HepG2 (cell line): ENCODE measurements around the gene ATG2A. TPM values are rescaled to one million over a fixed set of nuclear protein-coding genes. Genes with fewer than 3 reads are reported as not detected.

Experiments used
- ATF7-NPFF ChIP-seq: sonication (generic); formaldehyde crosslinking; IDR thresholded peaks from 2 replicates; pipeline ENCODE4 v1.8.1; 2023; ENCODE audit warnings: mild to moderate bottlenecking, low read depth, missing genetic modification reagents, moderate library complexity
- HOXA3 ChIP-seq: sonication (generic); formaldehyde crosslinking; IDR thresholded peaks from 2 replicates; pipeline ENCODE4 v1.5.0; 2020; ENCODE audit warnings: missing genetic modification reagents
- JARID2 ChIP-seq: sonication (generic); formaldehyde crosslinking; IDR thresholded peaks from 2 replicates; pipeline ENCODE4 v1.8.1; 2023; ENCODE audit warnings: missing genetic modification reagents, inconsistent platforms; ENCODE audit not compliant: insufficient replicate concordance
- KAT8 ChIP-seq: IDR thresholded peaks from 2 replicates; pipeline ENCODE4 v1.6.1; 2016; ENCODE audit warnings: missing genetic modification reagents, missing compliant biosample characterization
- MBNL3 ChIP-seq: fragments of 250-450 bp; sonication (Bioruptor Pico); conservative IDR thresholded peaks from 2 replicates; pipeline ENCODE4 v1.8.0; 2022; ENCODE audit warnings: mild to moderate bottlenecking, inconsistent platforms
- MIER3 ChIP-seq: IDR thresholded peaks from 2 replicates; pipeline ENCODE4 v1.6.1; 2016; ENCODE audit warnings: missing compliant biosample characterization, borderline replicate concordance
- NBN ChIP-seq: fragments of 450-650 bp; conservative IDR thresholded peaks from 2 replicates; pipeline ENCODE4 v1.6.1; 2017
- NCOA1 ChIP-seq: sonication (generic); formaldehyde crosslinking; IDR thresholded peaks from 2 replicates; pipeline ENCODE4 v1.9.0; 2021; ENCODE audit warnings: missing genetic modification reagents
- POGZ ChIP-seq: sonication (generic); formaldehyde crosslinking; IDR thresholded peaks from 2 replicates; pipeline ENCODE4 v1.4.0; 2020; ENCODE audit warnings: mild to moderate bottlenecking, missing genetic modification reagents
- SCMH1 ChIP-seq: sonication (generic); formaldehyde crosslinking; IDR thresholded peaks from 2 replicates; pipeline ENCODE4 v1.9.0; 2021; ENCODE audit warnings: missing genetic modification reagents, mild to moderate bottlenecking, borderline replicate concordance
- TFDP1 ChIP-seq: IDR thresholded peaks from 2 replicates; pipeline ENCODE4 v1.6.1; 2016; ENCODE audit warnings: missing compliant biosample characterization, missing genetic modification reagents, borderline replicate concordance
- TMF1 ChIP-seq: sonication (generic); formaldehyde crosslinking; IDR thresholded peaks from 2 replicates; pipeline ENCODE4 v1.8.1; 2022; ENCODE audit warnings: low read depth, missing genetic modification reagents
- ZNF230 ChIP-seq: sonication (generic); formaldehyde crosslinking; IDR thresholded peaks from 2 replicates; pipeline ENCODE4 v1.4.0; 2020; ENCODE audit warnings: mild to moderate bottlenecking, missing genetic modification reagents
- ZNF329 ChIP-seq: sonication (generic); formaldehyde crosslinking; IDR thresholded peaks from 2 replicates; pipeline ENCODE4 v1.9.0; 2021; ENCODE audit warnings: low read depth, mild to moderate bottlenecking, missing genetic modification reagents
- ZNF354B ChIP-seq: sonication (generic); formaldehyde crosslinking; IDR thresholded peaks from 2 replicates; pipeline ENCODE4 v1.8.0; 2022; ENCODE audit warnings: mild to moderate bottlenecking, missing genetic modification reagents
- ZNF510 ChIP-seq: sonication (generic); formaldehyde crosslinking; IDR thresholded peaks from 2 replicates; pipeline ENCODE4 v1.4.0; 2020; ENCODE audit warnings: low read depth, mild to moderate bottlenecking, missing genetic modification reagents
- polyA plus RNA-seq, 8 experiments: library from polyadenylated mRNA; depleted of rRNA in 3 of 8; stranded (reverse) in 7 of 8; unstranded in 1 of 8; fragments of >200 nt; fragmentation: Illumina TruSeq in 4 of 8; extraction: Trizol in 4 of 8; gene quantifications; 2 replicates each; pipeline versions ENCODE4 v1.2.1 to v1.2.3, GENCODE V29; 2011 to 2016; ENCODE audit warnings: low read depth in 4 of 8, missing spikeins in 1 of 8, mixed read lengths in 1 of 8; ENCODE audit not compliant: insufficient read depth in 1 of 8
- total RNA-seq, 5 experiments: library from RNA; depleted of rRNA; stranded (reverse); fragments of >200 nt; fragmentation: Illumina TruSeq; extraction: Trizol; gene quantifications; 2 replicates each; pipeline ENCODE4 v1.2.3, GENCODE V29; 2016; ENCODE audit warnings: low read depth in 1 of 5
- TF ChIP-seq, protein P1 (sequence below): sonication (generic); formaldehyde crosslinking; IDR thresholded peaks from 2 replicates; pipeline ENCODE4 v1.5.0; 2020; ENCODE audit warnings: mild to moderate bottlenecking, missing genetic modification reagents
- TF ChIP-seq, protein P2 (sequence below): sonication (generic); formaldehyde crosslinking; IDR thresholded peaks from 2 replicates; pipeline ENCODE4 v1.4.0; 2020; ENCODE audit warnings: missing genetic modification reagents
- TF ChIP-seq, protein P3 (sequence below): sonication (generic); formaldehyde crosslinking; IDR thresholded peaks from 2 replicates; pipeline ENCODE4 v1.4.0; 2020; ENCODE audit warnings: missing genetic modification reagents; ENCODE audit errors: not compliant biosample characterization
- TF ChIP-seq, protein P4 (sequence below): IDR thresholded peaks from 2 replicates; pipeline ENCODE4 v1.6.1; 2016; ENCODE audit warnings: missing compliant biosample characterization, missing genetic modification reagents, borderline replicate concordance

Gene ATG2A
- total and polyA plus RNA-seq, 2 of the 13 experiments (the other 11 are each of a cell fraction or from before 2014, with no cell fraction given) = 6.7 to 8.0 TPM

GRCh38 chr11:64878494-64879243, 38.3 kb downstream of the ATG2A start, which contains the start of gene EHD1 (continued):
- TF ChIP-seq, protein P1, sequence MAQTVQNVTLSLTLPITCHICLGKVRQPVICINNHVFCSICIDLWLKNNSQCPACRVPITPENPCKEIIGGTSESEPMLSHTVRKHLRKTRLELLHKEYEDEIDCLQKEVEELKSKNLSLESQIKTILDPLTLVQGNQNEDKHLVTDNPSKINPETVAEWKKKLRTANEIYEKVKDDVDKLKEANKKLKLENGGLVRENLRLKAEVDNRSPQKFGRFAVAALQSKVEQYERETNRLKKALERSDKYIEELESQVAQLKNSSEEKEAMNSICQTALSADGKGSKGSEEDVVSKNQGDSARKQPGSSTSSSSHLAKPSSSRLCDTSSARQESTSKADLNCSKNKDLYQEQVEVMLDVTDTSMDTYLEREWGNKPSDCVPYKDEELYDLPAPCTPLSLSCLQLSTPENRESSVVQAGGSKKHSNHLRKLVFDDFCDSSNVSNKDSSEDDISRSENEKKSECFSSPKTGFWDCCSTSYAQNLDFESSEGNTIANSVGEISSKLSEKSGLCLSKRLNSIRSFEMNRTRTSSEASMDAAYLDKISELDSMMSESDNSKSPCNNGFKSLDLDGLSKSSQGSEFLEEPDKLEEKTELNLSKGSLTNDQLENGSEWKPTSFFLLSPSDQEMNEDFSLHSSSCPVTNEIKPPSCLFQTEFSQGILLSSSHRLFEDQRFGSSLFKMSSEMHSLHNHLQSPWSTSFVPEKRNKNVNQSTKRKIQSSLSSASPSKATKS (CRISPR knock-in tag) = no peak
- TF ChIP-seq NCOA1 (CRISPR knock-in tag) (peak; percentile 64; the same call in 1 of the 2 replicates), POGZ (CRISPR knock-in tag) (peak; percentile 79), ZNF354B (CRISPR knock-in tag) (no peak), TMF1 (peak; percentile 68; the same call in 1 of the 2 replicates), MIER3 (CRISPR knock-in tag) (no peak), JARID2 (CRISPR knock-in tag) (no peak), HOXA3 (peak; percentile 67; the same call in 1 of the 2 replicates), MBNL3 (CRISPR knock-in tag) (no peak), NBN (no peak), ZNF510 (CRISPR knock-in tag) (peak; percentile 75; the same call in 1 of the 2 replicates), ZNF329 (CRISPR knock-in tag) (peak; percentile 84), SCMH1 (CRISPR knock-in tag) (no peak), ZNF230 (CRISPR knock-in tag) (peak; percentile 56; the same call in 1 of the 2 replicates), KAT8 (peak; percentile 62), ATF7-NPFF (CRISPR knock-in tag) (peak; percentile 22; the same call in 1 of the 2 replicates), TFDP1 (CRISPR knock-in tag) (no peak)
- TF ChIP-seq, protein P2, sequence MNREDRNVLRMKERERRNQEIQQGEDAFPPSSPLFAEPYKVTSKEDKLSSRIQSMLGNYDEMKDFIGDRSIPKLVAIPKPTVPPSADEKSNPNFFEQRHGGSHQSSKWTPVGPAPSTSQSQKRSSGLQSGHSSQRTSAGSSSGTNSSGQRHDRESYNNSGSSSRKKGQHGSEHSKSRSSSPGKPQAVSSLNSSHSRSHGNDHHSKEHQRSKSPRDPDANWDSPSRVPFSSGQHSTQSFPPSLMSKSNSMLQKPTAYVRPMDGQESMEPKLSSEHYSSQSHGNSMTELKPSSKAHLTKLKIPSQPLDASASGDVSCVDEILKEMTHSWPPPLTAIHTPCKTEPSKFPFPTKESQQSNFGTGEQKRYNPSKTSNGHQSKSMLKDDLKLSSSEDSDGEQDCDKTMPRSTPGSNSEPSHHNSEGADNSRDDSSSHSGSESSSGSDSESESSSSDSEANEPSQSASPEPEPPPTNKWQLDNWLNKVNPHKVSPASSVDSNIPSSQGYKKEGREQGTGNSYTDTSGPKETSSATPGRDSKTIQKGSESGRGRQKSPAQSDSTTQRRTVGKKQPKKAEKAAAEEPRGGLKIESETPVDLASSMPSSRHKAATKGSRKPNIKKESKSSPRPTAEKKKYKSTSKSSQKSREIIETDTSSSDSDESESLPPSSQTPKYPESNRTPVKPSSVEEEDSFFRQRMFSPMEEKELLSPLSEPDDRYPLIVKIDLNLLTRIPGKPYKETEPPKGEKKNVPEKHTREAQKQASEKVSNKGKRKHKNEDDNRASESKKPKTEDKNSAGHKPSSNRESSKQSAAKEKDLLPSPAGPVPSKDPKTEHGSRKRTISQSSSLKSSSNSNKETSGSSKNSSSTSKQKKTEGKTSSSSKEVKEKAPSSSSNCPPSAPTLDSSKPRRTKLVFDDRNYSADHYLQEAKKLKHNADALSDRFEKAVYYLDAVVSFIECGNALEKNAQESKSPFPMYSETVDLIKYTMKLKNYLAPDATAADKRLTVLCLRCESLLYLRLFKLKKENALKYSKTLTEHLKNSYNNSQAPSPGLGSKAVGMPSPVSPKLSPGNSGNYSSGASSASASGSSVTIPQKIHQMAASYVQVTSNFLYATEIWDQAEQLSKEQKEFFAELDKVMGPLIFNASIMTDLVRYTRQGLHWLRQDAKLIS (CRISPR knock-in tag) = no peak; the same call in 1 of the 2 replicates
- TF ChIP-seq, protein P3, sequence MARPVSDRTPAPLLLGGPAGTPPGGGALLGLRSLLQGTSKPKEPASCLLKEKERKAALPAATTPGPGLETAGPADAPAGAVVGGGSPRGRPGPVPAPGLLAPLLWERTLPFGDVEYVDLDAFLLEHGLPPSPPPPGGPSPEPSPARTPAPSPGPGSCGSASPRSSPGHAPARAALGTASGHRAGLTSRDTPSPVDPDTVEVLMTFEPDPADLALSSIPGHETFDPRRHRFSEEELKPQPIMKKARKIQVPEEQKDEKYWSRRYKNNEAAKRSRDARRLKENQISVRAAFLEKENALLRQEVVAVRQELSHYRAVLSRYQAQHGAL (CRISPR knock-in tag) = no peak
- TF ChIP-seq, protein P4, sequence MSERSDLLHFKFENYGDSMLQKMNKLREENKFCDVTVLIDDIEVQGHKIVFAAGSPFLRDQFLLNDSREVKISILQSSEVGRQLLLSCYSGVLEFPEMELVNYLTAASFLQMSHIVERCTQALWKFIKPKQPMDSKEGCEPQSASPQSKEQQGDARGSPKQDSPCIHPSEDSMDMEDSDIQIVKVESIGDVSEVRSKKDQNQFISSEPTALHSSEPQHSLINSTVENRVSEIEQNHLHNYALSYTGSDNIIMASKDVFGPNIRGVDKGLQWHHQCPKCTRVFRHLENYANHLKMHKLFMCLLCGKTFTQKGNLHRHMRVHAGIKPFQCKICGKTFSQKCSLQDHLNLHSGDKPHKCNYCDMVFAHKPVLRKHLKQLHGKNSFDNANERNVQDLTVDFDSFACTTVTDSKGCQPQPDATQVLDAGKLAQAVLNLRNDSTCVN (CRISPR knock-in tag) = 0 out of 2 replicates have a peak, but pooled peaks have one; percentile 21
